NCI-H1417 treated with DMSO at 0.1 percent for 48 hours (cell line): Measurements from ENCODE around the gene CLCN3.
"Not testable (repeated sequence)": the region's sequence is repeated elsewhere in the genome, so short reads cannot be mapped to it uniquely, and the experiment has no call there.

ENCODE experiments used
- DNase-seq: peaks from one replicate; lab custom pipeline; 2025; lab: John Stamatoyannopoulos, UW

CLCN3 gene

GRCh38 chr4:169657470-169658107, 37.2 kb downstream of the CLCN3 start:
- no peak for DNase-seq

- no peak for DNase-seq
Observed at GRCh38 chr4:169658196-169658595, 37.8 kb downstream of the CLCN3 start.

GRCh38 chr4:169658975-169659715, 38.8 kb downstream of the CLCN3 start:
- DNase-seq = no peak

- DNase-seq = peak; percentile 74
Observed at GRCh38 chr4:169659716-169660670, 39.6 kb downstream of the CLCN3 start.

- DNase-seq = no peak
Observed at GRCh38 chr4:169660929-169661328, 40.6 kb downstream of the CLCN3 start.

GRCh38 chr4:169661761-169662160, 41.4 kb downstream of the CLCN3 start:
- DNase-seq = no peak

- DNase-seq = no peak
Observed at GRCh38 chr4:169662206-169662605, 41.8 kb downstream of the CLCN3 start.

- no peak for DNase-seq
Observed at GRCh38 chr4:169663402-169663801, 43.0 kb downstream of the CLCN3 start.

GRCh38 chr4:169663831-169664230, 43.5 kb downstream of the CLCN3 start:
- DNase-seq = no peak

GRCh38 chr4:169664615-169665014, 44.2 kb downstream of the CLCN3 start:
- DNase-seq = no peak

- no peak for DNase-seq
Observed at GRCh38 chr4:169665046-169665737, 44.8 kb downstream of the CLCN3 start.

- DNase-seq = no peak
Observed at GRCh38 chr4:169668069-169668721, 47.8 kb downstream of the CLCN3 start.

- no peak for DNase-seq
Observed at GRCh38 chr4:169675825-169676224, 55.4 kb downstream of the CLCN3 start.

GRCh38 chr4:169677150-169677748, 56.9 kb downstream of the CLCN3 start:
- DNase-seq = no peak

- DNase-seq = not testable (repeated sequence)
Observed at GRCh38 chr4:169678486-169678885, 58.1 kb downstream of the CLCN3 start.

- DNase-seq = not testable (repeated sequence)
Observed at GRCh38 chr4:169678951-169679591, 58.7 kb downstream of the CLCN3 start.

- DNase-seq = no peak
Observed at GRCh38 chr4:169682372-169683047, 62.1 kb downstream of the CLCN3 start.

- no peak for DNase-seq
Observed at GRCh38 chr4:169689681-169690080, 69.3 kb downstream of the CLCN3 start.

- no peak for DNase-seq
Observed at GRCh38 chr4:169690787-169691186, 70.4 kb downstream of the CLCN3 start.

GRCh38 chr4:169698331-169698730, 78.0 kb downstream of the CLCN3 start:
- DNase-seq = no peak
